HG03196 (cell line): ENCODE results near the gene ERCC6L2.

Experiments used
- ATAC-seq: cut with Tn5 transposase; IDR thresholded peaks from one replicate; pipeline ENCODE4 v1.9.1; 2021; ENCODE audit not compliant: unreplicated experiment

The ERCC6L2 gene

GRCh38 chr9:96015876-96016686 lies 140.6 kb downstream of the ERCC6L2 start:
- no peak for ATAC-seq
